GM10248 (cell line): ENCODE data around the gene TATDN2.

Experiments used
- CTCF ChIA-PET: fragments of 300-600 bp; sonication (Branson Sonifier 250); formaldehyde crosslinking; extraction: SDS; loops from one replicate; lab custom pipeline; 2021; ENCODE audit warnings: antibody characterized with exemption; lab: Yijun Ruan, JAX
- POLR2A ChIA-PET: fragments of 350-650 bp; sonication (Branson Sonifier 250); formaldehyde crosslinking; extraction: SDS; loops from one replicate; lab custom pipeline; 2020; ENCODE audit warnings: antibody characterized with exemption; lab: Yijun Ruan, JAX
- DNase-seq: peaks from one replicate; pipeline ENCODE4 v3.0.0; 2012; ENCODE audit errors: extremely low spot score
- CTCF ChIP-seq: IDR thresholded peaks from 2 replicates; pipeline ENCODE4 v1.5.1; 2012; ENCODE audit warnings: mild to moderate bottlenecking, low read depth; ENCODE audit errors: extremely low read depth, missing control alignments, control extremely low read depth

The TATDN2 gene

GRCh38 chr3:10280571-10280970, 32.3 kb downstream of the TATDN2 start:
- ChIA-PET CTCF (interaction anchor here (2.4 kb wide), 2 partner anchors 11 to 17 kb away, joined by 5 to 7 read pairs; no protein-coding TSS in a partner anchor), POLR2A (no interaction called here)
- DNase-seq = no peak
- no peak for TF ChIP-seq CTCF

GRCh38 chr3:10281951-10282350, 33.7 kb downstream of the TATDN2 start:
- TF ChIP-seq CTCF = no peak
- no peak for DNase-seq
- POLR2A ChIA-PET = no interaction called here
- CTCF ChIA-PET = interaction anchor here (1.7 to 2.4 kb wide), 2 partner anchors 11 to 18 kb away, joined by 4 to 7 read pairs; no protein-coding TSS in a partner anchor

GRCh38 chr3:10283638-10284037, 35.4 kb downstream of the TATDN2 start:
- POLR2A ChIA-PET = no interaction called here
- DNase-seq = no peak
- TF ChIP-seq CTCF = no peak
- CTCF ChIA-PET = interaction anchor here (0.7 to 3.0 kb wide), 4 partner anchors 10 to 350 kb away, joined by 3 to 12 read pairs (median 5); partner anchors contain the start of genes CRELD1 and GHRL

- no peak for TF ChIP-seq CTCF
- ChIA-PET POLR2A (no interaction called here), CTCF (interaction anchor here (3.0 kb wide), 1 partner anchor 351 kb away, joined by 12 read pairs; the partner anchor contains the start of gene CRELD1)
- DNase-seq = no peak
Measured at GRCh38 chr3:10284496-10284895, 36.2 kb downstream of the TATDN2 start.

GRCh38 chr3:10285272-10286132, 37.2 kb downstream of the TATDN2 start:
- DNase-seq = no peak
- no peak for TF ChIP-seq CTCF
- CTCF ChIA-PET = interaction anchor here (0.9 to 3.0 kb wide), 7 partner anchors 9 to 352 kb away, joined by 3 to 16 read pairs (median 3); partner anchors contain the start of gene CRELD1
- POLR2A ChIA-PET = no interaction called here

- DNase-seq = no peak
- TF ChIP-seq CTCF = no peak
- ChIA-PET POLR2A (no interaction called here), CTCF (interaction anchor here (0.8 to 3.0 kb wide), 13 partner anchors 10 to 353 kb away, joined by 3 to 16 read pairs (median 4); partner anchors contain the start of genes CRELD1 and SEC13)
Measured at GRCh38 chr3:10286133-10286524, 37.9 kb downstream of the TATDN2 start.
